CD4-positive, alpha-beta T cell treated with Interleukin-17A for 4 hours (primary cell): ENCODE results near the gene EYS.

Experiments
- DNase-seq: peaks from one replicate; pipeline ENCODE4 v3.0.0-alpha.2; 2020; ENCODE audit warnings: mixed read lengths

EYS gene

GRCh38 chr6:64429926-64430325 is 1277.1 kb downstream of the EYS start:
- DNase-seq, result no peak

DNA sequence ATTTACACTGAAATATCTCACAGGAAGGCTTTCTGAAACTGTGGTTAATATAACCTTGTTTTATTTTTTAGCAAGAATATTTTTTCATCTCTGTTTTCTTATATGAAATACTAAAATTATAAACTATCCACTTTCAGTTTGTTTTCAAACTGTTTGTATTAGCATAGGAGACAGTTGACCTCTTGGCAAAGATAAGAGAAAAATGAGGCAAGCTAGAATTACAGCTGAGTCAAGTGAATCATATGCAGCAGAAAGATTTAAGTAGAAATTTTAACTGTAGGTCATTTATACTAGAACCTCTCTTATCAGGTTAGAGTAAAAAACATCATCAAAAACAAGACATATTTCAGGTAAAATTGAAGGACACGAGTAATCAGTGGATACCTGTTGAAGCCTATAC is 1278.8 kb downstream of the EYS start:
- no peak for DNase-seq

GRCh38 chr6:64415926-64416325 is 1291.1 kb downstream of the EYS start:
- no peak for DNase-seq

- DNase-seq, result no peak
Measured at GRCh38 chr6:64411226-64411625, 1295.8 kb downstream of the EYS start.

DNA sequence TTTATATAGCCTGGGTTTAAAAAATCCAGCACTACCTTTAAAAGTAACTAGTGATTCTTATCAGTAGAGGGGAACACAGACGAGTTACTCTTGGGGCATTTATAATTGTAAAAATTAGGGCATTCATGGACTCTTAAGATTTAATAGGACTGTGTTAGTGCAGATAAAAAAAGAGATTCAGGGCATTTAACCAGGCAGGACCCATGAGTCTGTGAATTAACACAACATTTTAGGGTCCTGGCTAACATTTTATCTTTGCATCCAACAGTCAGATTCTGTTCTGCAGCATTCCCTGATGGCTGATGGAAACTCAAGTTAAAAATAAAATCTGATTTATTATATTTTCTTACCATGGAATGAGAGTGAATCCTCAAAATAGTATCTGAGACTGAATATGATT is 1297.1 kb downstream of the EYS start:
- DNase-seq, result no peak

DNA sequence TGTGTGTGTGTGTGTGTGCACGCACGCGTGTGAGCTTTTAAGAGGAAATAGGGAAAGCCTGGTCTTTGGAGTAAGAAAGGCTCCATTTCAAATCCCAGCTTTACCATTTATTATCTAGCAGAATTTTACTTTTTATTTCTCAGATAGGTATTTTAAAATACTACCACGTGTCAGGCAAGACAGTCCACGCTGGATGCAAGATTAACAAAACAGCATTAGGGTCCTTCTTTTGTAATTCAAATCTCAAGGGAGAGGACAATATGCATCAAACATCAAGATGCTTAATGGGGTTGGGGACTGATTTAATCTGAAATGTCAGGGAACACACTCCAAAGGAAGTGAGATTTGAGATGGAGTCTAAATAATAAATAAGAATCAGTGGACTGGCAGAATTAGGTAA is 1302.6 kb downstream of the EYS start:
- no peak for DNase-seq

DNA sequence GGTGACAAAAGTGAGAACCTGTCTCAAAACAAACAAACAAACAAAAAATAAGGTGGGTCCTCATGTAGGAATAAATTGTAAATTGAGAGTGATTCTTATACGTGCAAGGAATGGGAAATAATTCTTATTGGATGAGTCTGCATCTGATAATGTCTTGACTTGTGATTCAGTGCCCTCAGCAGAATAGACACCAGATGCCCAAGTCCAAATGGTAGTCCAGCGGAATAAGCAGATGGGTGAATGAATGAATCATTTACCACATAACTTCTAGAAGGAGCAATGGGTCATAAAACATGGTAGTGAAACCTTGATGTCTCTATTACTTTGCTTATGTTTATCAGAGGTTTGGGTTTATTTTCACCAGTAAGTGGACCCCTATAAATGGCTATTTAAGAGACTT is 1323.7 kb downstream of the EYS start:
- DNase-seq, result no peak

DNA sequence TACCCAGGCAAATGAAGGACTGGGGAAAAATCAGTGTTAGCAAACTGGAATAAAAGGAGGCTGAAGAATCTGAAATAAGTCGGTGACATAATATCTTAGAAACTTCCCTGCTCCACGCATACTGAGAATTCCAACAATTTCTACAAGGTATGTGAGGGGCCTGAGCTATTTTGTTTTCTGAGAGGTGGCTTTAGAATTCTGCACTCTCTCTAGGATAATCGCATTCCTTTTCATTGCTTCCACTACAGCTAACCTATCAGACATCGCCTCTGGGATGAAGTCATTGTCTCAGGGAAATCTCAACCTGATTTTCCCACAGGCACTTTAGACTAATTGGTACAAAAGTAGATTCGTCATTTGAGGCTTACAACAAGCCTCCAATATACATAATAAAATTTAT is 1330.6 kb downstream of the EYS start:
- no peak for DNase-seq

DNA sequence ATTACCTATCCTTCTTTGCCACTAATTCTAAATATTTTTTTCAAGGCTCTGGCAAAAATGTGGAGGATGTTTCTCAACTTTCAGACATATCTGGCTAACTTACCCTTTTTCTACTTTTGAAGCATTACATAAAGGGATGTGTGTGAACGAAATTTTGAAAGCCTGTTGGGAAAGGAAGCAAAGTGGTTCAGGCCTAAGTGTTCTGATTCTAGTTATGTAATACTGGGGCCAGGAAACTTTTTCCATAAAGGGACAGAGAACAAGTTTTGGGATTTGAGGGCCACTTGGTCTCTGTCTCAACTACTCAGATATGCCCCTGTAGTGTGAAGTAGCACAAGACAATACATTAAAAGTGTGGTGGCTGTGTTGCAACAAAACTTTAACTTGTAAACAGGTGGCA is 1349.6 kb downstream of the EYS start:
- DNase-seq, result no peak

DNA sequence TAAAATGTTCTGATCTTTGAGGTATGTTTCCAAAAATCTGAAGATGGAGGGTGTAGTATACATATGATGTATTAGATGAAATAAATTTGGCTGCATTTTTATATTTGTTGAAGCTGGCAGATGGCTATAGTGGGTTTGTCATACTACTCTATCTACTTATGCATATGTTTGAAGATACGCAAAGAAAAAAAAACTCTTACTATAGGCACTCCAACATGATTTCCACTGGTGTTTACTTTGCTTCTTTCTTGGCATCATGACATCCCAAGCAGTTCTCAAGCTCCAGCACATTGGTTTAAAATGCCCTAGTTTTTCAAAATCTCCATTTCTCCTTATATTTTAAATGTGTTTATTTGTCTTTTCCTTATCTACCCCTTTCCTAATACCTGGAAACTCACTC is 1359.6 kb downstream of the EYS start:
- DNase-seq, result no peak

- DNase-seq, result no peak
Measured at GRCh38 chr6:64335195-64335594, 1371.8 kb downstream of the EYS start.

GRCh38 chr6:64334636-64335035 is 1372.4 kb downstream of the EYS start:
- DNase-seq, result no peak

GRCh38 chr6:64330694-64331307 is 1376.2 kb downstream of the EYS start:
- no peak for DNase-seq

DNA sequence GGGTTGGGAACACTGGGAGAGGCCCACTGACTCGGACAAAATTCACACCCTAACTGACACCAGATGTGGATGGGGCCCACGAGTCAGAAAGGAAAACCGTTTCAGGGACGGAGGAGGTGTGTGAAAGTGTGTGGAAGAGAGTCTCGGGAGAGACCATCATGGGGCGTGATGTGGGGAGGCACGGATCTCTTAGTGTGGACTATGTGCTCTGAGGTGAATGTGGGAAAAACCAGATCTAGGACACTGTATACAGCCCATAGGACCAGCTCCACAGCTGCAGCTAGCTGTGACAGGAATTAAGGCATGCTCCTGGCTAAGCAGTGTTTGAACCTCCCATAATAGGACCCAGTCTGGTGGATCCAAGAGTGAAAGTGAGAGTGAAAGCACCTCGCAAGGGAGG is 1380.1 kb downstream of the EYS start:
- no peak for DNase-seq

DNA sequence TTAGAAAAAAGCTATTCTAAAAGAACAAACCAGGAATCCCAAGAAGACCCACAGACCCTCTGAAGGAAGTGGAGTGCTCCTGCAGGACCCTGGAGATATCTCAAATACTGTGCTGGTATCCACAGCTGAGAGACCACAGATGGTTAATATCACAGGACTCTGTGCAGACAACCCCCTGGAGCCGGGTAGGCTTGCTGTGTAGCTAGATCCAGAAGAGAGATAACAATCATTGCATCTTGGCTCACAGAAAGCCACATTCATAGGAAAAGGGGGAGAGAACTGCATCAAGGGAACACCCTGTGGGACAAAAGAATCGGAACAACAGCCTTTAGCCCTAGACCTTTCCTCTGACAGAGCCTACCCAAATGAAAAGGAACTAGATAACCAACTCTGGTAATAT is 1381.9 kb downstream of the EYS start:
- DNase-seq, result no peak

- DNase-seq, result no peak
Measured at GRCh38 chr6:64310214-64310613, 1396.8 kb downstream of the EYS start.

DNA sequence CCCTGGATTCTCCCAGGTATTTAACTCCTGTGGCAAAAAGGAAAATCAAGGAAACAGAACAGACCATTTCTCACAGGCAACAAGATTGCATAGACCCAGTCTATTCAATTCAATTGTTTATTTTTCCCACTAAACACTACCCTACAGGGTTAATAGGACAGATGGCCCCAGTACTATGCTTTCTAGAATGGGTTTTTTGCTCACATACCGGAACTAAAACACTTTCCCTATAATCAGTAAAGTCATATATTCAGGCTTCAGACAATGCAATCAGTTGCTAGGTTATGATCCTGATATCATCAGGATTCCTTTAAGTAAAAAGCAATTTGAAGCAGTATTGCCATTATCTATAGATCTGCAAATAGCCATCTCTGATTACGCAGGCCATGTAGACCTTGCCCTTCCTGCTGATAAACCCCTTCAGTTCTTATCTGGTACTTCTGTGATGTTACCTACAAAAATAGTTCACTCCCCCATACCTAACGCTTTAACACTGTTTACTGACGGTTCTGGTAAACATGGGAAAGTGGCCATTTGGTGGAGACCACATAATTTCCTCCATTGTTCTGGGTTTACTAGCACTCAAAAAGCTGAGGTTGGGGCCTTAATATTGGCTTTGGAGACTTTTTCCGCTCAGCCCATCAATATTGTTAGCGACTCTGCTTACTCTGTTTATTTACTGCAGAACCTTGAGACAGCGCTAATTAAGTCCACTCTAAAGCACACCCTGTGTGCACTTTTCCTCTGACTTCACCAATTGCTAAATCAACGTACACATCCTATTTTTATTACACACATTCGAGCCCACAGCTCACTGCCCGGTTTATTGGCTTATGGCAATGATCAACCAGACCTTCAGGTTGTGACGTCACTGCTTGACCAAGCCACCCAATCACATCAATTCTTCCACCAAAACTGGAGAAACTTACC is 1405.5 kb downstream of the EYS start:
- DNase-seq, result no peak

GRCh38 chr6:64299176-64299575 is 1407.8 kb downstream of the EYS start:
- DNase-seq, result no peak

DNA sequence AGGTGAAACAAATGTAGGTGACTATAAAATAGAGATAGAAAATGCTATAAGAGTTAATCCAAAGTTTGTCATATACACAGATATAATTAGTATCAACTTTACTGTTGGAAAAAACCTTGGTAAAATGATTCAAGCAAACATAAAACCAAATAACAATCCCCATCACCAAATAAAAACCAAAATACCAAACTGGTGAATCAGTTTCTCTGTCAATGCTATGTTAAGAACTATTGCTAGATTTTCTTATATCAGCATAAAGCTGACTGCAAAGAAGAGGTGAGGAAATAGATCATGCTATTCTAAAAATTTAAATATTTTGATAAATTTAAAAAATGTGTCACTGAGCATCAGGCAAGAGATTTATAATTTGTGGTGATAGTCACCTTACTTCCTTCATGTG is 1413.0 kb downstream of the EYS start:
- DNase-seq, result no peak

DNA sequence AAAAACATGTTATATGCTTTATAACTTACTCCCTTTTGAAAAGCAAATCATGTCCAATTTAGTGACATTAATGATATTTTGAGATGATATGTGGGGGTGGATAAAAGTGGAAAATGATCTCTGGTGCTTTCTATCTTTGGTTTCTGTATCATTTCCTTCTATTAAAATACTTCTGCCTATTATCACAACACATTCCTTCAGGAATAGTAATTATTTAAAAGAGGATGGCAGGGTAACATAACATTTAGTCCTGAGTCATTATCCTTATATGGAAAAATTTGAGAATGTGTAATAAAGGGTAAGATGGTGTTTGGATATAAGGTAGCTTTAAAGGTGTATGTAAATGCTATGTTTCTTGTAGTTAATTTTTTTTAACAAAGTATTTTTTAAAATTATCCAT is 1413.7 kb downstream of the EYS start:
- no peak for DNase-seq

DNA sequence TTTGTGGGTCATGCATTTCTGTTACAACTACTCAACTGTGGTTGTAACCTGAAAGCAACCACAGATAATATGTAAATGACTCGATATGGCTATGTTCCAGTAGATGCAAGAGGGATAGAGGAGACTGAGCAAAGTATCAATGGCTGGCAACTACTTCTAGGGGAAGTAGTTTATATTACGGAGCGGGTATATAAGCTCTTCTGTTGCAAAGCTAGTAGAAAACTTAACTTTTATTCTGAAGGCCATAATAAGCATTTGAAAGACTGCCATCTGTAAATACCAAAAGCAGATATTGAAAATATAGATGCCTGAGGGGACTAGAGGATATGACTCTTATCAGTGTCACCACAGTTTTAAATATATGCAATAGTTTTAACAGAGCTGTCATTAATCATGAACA is 1416.2 kb downstream of the EYS start:
- no peak for DNase-seq

DNA sequence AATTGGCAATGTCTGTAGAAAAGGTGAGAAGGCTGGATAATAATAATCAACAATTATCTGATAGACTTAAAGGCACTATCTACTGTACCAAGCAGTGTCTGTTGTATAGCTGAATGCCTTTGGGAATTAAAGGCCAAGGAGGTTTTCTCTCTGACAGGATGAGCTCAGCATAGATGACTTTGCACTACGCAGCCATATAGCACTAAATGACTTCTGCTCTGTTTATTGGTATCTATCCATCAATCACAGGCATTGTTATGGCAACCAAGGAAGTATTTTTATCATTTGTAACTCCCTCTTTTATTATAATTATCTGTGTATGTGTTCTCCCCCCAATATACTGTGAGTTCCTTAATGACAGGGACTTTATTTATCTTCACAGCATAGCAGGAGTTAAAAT is 1417.1 kb downstream of the EYS start:
- DNase-seq, result no peak

GRCh38 chr6:64288351-64288750 is 1418.7 kb downstream of the EYS start:
- no peak for DNase-seq

DNA sequence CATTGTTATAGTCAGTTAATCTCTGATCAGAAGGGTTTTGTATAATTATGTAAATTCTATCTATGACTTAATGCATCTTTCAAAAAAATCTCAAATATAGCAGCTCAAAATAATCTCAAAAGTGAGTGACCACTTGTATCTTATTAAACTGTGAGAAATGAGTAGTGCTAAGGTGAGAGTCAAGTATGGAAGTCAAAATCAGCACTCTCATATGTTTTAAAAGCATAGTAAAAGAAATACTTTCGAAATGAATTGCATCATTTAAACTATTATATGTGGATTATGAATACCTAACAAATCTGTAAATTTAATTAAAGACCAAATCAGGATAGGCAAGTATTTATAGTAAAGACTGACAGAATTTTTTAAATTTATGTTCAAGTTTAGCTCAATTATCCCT is 1425.9 kb downstream of the EYS start:
- DNase-seq, result no peak

DNA sequence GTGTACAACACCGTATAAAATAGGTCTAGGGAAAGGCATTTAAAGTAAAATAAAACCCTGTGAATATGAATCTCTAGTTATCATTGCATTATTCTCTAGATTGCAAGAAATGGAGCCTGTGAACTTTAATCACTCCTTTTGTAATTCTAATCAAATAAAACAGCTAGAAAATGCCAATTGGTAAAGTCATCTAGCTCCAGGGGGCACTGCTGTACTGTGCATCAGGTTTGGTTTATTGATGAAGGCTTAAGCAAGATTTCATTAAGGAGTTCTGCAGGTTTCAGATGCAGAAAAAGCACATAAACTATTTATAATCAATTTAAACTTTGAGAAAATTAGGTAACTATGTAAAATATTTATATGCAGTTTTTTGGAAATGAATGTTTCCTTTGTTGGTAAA is 1426.5 kb downstream of the EYS start:
- no peak for DNase-seq
